Measurements from ENCODE around the gene CFAP61.

Gene CFAP61

DNA sequence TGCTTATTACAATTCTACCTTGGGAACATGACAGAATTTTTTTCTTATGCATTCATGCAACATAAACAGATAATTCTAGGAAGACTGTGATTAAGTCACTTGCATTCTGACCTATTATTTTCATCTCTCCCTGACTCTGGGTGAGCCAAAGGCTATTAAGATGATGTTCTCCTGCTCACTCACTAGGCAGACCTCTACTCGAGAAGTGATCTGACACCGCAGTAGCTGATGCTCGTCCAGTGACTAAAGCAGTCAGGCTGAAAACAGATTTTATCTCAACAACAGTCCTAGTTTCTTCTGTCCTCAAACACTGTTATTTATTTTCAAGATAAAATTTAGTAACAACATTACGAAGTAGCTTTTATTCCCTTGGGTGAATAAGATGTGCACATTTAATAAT, 17.8 kb upstream of the CFAP61 start:
- no peak for DNase-seq

DNA sequence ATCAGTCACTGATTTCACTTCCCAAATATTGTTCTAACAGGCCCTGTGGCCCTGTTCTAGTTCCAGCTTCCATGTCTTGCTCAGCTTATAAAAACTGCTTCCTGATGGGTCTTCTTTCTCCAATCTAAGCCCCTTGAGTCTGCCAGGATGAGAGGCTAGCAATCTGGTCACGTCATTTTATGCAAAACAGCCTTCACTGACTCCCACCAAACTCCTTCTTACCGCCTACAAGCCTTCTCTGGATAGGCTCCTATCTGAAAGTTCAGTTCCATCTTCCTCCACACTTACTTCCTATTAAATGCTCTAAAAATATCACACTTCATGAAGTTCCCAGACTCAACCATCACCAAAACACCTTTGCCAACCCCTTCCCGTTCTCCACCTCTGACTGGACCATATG, 15.6 kb upstream of the CFAP61 start:
- DNase-seq, result no peak

DNA sequence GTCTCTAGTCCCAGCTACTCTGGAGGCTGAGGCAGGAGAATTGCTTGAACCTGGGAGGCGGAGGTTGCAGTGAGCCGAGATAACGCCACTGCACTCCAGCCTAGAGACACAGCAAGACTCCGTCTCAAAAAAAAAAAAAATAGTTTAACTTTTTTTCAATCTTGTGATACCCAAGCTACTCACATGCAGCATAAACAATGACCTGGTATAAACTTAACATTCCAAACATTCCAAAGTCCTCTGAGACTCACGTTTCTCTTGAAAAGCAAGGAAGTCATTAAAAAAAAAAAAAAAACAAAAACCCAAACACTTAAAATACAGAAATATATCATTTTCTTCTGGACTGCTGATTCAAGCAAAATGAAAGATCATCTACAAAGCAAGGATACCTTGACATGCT, 14.4 kb upstream of the CFAP61 start:
- DNase-seq, result no peak

DNA sequence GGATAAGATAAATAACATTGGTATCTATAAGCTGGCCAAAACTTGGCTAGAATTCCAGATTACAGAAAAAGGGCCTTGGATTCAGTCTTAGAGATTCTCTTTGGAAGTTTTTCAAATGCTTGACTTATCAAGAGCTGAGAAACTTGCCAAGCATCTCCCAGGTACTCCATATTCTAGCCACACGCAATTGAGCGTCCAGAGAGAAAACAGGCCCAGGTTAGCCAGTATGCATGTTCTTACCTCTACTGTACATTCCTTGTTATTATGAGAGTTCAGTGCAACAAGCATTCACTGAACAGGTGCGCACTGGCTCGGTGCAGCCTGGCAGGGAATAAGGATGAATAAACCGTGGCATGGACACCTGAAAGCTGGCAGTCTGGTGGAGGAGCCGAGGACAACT, 13.7 kb upstream of the CFAP61 start:
- DNase-seq, result no peak

DNA sequence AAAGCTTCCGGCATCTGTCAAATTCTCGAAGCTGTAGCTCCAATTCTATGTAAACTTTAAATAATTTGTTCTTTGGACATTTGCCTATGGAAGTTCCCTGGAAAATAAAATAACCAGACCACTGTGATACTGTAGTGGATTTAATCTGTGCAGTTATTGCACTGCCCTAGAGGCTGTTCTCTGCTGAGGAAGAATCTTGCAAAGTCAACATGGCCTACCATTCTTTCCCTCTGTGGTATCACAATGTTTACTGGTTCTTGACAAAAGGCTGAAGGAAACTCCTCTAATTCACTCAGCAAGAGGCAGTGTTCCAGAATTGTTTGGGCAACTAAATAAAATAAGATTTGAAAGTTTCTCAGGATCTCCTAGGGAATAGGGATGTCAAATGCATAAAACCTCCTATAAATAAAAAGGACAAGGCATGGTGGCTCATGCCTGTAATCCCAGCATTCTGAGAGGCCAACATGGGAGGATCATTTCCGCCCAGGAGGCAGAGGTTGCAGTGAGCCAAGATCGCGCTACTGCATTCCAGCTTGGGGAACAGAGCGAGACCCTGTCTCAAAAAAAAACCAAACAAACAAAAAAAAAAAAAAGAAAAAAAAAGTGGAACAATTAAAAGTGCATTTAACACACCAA, 12.5 kb upstream of the CFAP61 start:
- no peak for DNase-seq

DNA sequence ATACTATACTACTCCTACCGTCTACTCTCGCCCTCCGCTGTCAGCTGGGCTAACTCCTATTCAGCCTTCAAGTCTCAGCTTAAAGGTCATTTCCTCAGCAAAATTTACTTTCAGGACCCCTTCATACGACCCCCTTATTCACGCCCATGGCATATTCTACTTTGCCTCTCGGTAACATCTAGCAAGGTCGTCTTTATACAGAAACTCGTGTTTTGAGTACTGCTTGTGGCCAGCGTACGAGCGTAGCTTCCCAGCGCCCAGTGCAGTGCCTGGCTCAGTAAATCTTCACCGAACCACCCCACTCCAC, 612 bp upstream of the CFAP61 start:
- no peak for DNase-seq

DNA sequence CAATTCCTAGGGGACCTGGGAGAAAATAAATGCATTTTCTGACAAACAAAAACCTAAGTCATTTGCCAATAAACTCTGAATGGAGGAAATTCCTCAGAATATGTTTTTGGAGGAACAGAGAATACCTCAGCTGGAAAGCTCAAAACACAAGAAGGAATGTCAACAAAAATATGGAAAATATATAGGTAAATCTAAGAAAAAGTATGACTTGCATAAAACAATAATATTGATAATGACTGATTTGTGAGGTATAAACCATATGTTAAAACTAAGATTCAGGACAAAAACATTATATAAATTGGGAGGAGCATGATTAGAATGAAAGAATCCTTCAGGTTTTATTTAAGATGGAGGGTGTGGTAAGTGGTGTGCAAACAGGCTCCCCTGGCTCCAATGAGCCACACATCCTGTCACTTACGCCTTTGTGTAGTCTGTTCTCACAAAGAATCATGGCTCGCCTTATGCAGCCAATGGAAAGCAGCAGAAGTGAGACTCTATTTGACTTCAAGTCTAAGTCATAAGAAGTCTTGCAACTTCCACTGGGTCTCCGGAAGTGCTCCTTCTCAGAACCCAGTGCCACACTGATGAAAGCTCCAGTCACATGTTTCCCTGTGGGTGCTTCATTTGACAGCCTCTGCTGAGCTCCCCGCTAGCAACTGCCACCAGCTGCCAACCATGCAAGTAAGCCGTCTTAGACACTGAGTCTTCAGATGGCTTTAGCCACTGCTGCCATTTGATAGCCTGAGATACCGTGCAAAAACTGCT, 8.1 kb downstream of the CFAP61 start:
- DNase-seq, result no peak

DNA sequence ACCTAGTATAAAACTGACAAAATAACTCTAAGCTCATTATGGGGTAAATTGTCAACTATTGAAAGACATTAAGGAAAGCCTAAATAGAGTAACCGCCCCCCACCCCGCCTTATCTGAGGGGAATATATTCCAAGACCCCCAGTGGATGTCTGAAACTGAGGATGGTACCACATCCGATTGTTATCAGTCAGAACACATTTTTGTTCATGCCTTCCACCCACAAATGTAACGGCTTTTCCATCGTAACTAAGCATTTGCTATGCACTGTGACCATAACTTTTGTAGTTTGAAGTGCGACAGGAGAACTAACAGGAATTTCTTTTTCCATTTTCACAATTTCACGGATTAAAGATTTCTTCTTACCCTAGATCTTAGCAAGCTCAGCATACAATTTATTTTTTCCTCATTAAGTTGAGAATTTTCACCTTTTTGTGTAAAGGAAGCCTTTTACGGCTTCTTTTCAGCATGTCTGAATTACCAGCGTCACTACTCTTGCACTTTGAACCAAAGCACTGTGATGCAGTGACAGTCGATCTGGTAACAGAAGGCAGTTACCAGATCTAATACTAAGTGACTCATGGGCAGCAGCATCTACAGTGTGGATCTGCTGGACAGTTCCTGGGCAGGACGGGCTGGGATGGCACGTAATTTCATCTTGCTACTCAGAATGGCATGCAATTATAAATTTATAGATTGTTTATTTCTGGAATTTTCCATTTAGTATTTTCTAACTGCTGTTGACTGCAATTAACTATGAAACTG, 11.8 kb downstream of the CFAP61 start:
- no peak for DNase-seq

DNA sequence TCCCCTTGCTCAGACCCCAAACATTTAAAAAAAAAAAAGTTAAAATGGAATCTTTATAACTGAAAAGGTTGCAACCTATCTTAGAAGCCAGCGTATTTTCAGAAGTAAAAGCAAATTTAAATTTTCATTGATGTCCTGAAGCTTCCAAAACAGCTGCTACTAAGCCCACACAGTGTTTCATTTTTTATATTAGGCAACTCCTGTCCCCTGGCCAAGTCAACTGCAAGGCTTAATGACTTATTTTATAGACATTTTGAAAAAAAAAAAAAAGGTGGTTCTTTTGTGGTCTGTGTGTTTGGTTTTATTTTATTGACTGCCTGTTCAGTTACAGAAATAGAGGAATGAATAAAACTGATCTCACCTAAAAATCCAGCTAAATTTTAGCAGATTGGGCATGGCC, 13.0 kb downstream of the CFAP61 start:
- no peak for DNase-seq

DNA sequence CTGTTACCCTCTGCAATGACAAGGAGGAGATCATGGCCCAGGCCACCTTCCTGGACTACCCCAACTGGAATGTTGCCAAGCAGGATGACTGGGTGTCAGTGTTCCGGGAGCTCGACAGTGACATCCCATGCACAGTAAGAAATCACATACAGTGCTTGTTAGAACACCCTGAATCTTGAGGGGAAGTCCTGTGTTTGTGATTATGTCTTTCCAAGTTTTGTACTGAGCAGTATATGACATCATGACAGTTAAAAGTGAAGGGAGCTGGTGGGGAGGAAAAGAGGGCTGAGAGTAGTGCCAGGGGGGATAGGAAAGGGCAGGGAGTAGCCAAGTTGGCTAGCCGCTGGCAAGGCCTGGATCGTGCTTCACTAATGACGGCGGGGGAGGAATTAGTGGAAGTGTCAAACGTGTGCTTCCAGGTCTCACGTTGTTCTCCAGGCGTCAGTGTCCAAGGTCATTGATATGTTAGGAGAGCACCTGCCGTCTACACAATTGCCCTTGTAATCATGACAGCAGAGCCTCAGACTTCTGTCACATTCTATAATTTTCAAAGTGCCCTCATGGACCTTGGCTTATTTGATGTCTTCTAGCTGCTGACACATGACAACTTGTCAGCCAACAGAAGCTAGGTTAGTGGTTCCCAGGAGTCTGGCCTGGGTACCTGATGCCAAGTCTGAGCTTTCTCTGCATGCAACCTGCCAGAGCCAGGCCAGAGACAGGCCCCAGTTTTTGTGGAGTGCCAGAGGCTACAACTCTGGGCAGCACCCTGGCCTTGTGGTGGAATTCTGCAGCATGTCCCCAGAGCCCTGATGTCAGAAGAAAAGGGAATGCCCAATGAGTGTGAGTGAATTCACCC, 18.8 kb downstream of the CFAP61 start:
- no peak for DNase-seq

DNA sequence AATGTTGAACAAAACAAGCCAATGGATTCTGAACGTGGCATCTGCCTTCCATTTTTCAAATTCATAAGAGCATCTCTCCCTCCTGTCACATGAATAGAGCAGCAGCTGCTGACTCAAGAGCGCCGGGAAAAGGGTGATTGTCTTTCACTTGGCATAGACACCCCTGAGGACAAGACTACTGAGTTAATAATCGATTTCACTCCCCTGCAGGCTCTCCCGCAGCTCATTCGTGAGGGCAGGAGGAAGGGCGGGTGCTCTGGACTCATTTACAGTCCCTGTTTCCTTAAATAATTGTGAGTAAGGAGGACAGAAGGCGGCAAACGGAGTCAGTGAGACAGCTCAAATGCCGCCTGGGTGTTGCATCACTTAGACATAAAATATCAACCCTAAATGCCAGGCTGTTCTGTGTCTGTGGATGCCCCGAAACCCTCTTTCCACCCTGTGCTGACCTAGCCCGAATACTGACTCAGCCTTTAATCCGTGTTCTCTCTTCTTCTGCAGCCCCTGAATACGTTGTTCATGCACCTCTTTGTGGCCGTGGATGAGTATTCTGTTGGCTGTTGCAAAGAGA, 21.6 kb downstream of the CFAP61 start:
- no peak for DNase-seq

DNA sequence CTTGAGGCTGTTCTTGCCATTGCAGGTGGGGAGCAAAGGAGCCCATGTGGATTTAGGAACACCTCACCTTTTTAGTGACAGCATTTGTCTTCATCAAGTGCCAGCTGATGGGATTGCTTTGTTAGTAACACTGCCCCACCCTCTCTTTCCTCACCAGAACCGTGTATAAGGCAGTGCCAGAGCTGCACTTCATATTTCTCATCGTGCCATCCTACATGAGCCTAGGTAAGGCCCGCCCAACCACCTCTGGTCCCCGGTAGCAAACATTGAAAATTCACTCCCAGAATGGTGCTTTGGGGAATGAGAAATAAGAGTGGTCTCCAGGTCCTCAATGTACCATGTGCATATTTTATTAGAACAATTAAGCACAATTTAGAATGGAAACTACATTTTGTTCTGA, 22.7 kb downstream of the CFAP61 start:
- DNase-seq, result no peak

DNA sequence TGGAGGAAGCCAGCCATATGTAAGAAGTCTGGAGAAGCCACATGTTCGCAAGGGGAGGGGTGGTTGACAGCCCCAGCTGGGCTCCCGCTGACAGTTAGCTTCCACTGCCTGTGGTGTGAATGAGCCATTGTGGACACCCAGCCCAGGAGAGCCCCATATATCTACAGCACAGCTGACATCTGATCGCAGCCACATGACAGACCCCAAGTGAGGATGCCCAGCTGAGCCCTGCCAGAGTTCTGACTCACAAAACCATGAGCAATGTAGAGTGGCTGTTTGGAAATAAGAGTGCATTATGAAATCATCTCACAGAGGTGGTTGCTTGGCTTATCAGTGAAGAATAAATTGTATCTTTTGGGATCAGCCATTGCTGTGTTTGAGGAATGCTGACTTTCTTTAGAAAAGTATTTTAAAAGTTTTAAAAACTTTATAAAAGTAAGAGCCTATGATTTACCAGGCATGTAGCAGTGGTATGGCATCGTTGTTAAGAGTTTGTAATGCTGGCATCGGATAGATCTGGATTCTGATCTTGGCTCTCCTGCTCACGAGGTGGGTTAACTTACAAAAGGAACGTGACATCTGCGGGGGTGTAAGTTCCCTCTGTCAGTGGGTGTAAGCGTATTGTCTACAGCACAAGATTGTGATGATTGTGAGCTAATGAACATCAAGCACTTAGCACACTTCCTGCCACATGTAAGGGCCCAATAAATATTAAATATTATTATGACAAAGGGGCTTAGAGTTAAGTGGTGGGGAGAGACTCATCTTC, 24.1 kb downstream of the CFAP61 start:
- no peak for DNase-seq

DNA sequence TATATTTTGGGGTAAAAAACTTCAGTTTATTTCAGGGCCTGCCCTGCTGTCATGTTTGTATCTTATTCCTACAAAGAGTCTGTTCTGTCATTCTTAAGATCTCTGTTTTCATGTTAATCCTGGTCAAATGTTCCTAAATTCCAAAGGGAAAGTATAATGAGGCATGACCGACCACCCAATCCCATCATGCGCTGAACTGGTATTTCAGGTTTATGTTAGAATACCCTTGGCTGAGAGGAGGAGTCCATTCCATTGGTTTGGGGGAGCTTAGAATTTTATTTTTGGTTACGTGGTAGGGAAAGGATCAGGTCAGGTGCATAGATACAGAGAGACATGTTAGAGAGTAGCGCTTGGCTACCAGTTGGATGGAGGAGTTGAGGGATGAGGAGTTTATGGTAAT, 25.7 kb downstream of the CFAP61 start:
- DNase-seq, result no peak

DNA sequence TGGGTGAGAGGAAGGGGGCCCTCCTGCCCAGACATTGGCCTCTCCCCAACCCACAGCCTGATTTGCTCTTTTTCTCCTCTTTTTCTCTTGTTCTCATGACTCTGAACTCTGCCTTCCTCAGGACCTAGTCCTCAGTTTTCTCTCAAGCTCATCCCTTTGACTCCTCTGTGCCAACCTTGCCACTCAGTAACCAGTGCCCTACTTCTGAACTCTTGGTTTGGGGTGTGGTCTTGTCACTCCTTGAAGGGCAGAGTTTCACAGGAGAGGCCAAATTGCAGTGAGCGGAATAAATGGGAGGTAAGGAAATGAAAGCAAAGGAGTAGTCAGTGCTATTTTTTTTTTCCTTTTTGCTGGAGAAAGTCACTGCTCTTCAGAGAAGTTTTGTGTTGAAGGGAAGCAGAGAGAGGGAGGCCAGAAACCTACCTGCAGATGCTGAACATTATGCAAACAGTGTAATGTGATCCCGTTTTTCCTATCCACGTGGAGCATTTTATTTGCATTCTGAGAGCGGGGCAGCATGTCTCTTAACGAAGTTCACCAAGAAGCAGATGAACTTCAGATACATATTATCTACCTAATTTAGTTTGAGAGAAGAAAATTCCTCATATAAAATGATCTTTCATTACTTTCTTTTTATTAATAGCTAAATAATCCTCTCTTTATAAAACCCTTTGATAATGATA, 26.9 kb downstream of the CFAP61 start:
- DNase-seq, result no peak

DNA sequence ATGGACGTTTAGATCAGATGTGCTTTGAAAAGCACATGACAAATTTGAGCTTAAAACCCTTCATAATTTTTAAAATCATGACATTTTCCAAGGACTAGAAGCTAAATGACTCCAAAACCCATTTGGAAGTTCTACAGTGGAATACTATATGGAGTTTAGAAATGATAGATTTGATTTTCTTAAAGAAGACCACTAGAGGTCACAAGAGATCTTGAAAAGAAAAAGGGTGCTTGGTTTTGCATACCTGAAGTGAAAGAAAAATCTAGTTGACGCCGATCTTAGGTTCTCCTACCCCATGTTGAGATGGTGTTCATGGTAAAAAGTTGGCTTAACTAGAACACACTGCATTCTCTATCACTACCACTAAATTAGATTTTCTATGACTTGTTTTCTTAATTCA, 31.5 kb downstream of the CFAP61 start:
- no peak for DNase-seq

DNA sequence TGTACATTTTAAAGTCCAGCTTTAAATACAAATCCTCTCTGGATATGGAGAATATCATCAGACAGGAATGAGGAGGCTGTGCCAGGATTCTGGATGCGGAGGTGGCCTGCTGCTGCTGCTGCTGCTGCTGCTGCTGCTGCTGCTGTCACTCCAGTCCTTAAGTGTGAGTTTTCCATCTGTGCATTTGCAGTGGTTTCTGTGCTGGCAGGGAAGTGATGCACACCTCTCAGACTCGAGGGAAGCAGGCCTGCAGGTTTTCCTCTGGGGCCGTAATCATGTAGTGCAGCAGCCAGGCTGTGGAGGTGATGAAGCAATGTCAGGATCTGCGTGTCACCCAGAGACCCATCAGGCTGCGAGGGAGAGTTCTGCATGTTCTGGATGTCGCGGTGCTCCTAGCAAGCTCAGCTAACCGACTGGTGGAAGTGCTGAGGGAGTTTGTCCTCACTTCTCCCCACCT, 32.0 kb downstream of the CFAP61 start:
- DNase-seq, result no peak

DNA sequence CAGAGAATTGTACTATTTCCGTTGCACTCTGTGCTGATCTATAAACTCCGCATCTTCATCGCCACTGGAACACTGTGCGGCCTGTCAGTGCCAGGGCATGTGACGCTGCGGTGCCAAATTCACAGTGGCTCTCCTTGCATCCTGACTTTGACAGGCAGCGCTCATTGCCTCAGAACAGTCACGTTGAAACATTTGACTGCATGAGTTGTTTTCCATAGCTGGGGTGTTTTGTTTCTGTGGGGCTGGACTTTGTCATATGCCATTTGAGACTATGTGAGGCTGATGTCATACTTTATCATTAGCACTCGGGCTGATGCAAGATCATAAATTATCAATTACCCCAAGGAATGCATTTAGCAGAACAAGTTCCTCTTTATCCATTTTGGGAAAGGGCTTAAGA, 32.7 kb downstream of the CFAP61 start:
- DNase-seq, result no peak

DNA sequence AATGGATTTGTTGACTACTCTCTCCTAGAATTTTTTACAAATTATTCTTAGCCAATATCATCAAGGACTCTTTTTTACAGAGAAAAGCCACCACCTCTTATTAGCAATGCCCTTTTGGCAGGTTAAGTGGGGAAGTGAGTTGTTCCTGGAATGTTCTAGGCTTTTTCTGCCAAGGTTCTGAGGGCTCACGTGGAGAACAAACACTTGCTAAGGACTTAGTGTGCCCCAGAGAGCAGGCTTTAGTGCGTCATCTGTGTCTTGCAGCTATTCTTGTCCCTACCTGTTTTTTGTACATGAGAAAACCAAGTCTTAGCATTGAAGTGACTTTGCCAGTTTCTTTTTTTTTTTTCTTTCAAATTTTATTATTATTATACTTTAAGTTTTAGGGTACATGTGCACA, 33.5 kb downstream of the CFAP61 start:
- DNase-seq, result no peak

DNA sequence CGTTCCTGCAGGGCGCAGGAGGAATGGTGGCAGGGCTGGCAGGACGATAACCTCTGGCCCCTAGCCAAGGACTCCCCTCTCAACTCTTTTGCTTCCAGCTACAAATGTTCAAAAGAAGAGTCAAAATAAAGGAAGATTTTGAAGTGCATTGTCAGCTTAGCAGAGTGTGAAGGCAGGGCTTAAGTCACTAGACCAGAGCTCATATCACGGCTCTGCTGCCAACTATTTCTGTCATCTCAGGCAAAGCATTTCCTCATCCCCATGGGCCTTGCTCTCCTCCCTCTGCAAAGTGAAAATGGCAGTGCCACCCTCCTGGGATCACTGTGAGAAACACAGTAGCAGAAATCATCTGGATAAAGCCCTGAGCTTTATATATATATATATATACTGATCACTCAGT, 36.7 kb downstream of the CFAP61 start:
- no peak for DNase-seq

DNA sequence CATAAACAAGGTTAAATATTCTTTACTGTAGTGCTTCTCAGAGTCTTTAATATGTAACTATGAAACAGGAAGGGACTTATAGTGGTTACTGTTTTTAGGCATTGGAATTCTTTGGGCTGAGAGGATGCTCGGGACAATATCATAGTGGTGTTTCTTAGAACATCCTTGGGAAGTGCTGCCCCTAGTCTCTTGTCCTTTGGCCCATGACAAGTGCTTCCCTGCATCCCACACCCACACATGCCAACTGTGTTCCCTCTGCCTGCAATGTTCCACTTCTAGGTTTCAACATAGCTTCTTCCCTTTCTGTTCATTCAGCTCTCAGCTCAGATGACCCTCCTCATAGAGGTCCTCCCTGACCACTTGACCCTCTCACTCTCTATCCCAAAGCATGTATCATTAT, 37.6 kb downstream of the CFAP61 start:
- DNase-seq, result no peak

DNA sequence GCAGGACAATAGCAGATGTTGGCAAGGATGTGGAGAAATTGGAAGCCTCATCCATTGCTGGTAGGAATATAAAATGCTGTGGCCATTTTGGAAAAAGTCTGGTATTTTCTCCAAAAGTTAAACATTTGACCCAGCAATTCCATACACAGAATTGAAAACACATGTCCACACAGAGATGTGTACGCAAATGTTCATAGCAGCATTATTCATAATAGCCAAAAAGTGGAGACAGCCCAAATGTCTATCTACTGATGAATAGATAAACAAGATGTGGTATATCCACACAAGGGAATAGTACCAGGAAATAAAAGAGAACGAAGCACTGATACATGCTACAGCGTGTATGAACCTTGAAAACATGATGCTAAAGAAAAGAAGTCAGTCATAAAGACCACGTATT, 40.5 kb downstream of the CFAP61 start:
- no peak for DNase-seq
